Endothelial cell of umbilical vein (primary cell): ENCODE results near the gene ZFYVE28. TPM values are rescaled to one million over a fixed set of nuclear protein-coding genes. Genes with fewer than 3 reads are reported as not detected.

ENCODE experiments used
- BruUV-seq: library from RNA; stranded (reverse); fragments of 400-500 nt; replicated peaks from 2 replicates; lab custom pipeline; 2021; lab: Mats Ljungman, UMichigan
- CTCF ChIA-PET: fragments of 300-600, 350-600 bp; sonication (Branson Sonifier 250); formaldehyde crosslinking; loops from one replicate; lab custom pipeline; 2021; ENCODE audit warnings: antibody characterized with exemption, inconsistent platforms; lab: Charles Lee
- POLR2A ChIA-PET: fragments of 300-600, 350-600 bp; sonication (Branson Sonifier 250); formaldehyde crosslinking; loops from one replicate; lab custom pipeline; 2021; ENCODE audit warnings: antibody characterized with exemption, inconsistent platforms; lab: Charles Lee
- DNase-seq: peaks from one replicate; pipeline ENCODE4 v3.0.0-alpha.2; 2011; ENCODE audit warnings: low read depth, low spot score
- FAIRE-seq: peaks from 2 replicates; lab custom pipeline; 2011; peaks lifted over from hg19 to GRCh38; lab: Jason Lieb, UNC
- H2AFZ ChIP-seq: 2 replicates; pipeline ENCODE4 v1.6.0; 2012; ENCODE audit warnings: low read depth, low read length, control low read depth, inconsistent platforms
- H3K27ac ChIP-seq: 2 replicates; pipeline ENCODE4 v1.5.1; 2011; ENCODE audit warnings: low read depth, mild to moderate bottlenecking, control low read depth, low read length, moderate library complexity; ENCODE audit not compliant: insufficient read depth
- H3K27me3 ChIP-seq, 2 experiments: 2 replicates each; pipeline versions ENCODE4 v1.6.0 to v1.6.1; 2011; ENCODE audit warnings: low read length in 2 of 2, mixed read lengths in 1 of 2; ENCODE audit not compliant: control insufficient read depth in 2 of 2, insufficient read depth in 2 of 2
- H3K36me3 ChIP-seq, 2 experiments: 2 replicates in 1 of 2; 3 replicates in 1 of 2; pipeline ENCODE4 v1.5.1; 2011; ENCODE audit warnings: low read length in 2 of 2, mild to moderate bottlenecking in 1 of 2, moderate library complexity in 1 of 2; ENCODE audit not compliant: control insufficient read depth in 2 of 2, insufficient read depth in 2 of 2; ENCODE audit errors: extremely low read depth in 1 of 2
- H3K4me1 ChIP-seq: 3 replicates; pipeline ENCODE4 v1.5.1; 2011; ENCODE audit warnings: mild to moderate bottlenecking, low read length; ENCODE audit not compliant: control insufficient read depth, insufficient read depth; ENCODE audit errors: extremely low read depth
- H3K4me2 ChIP-seq: 2 replicates; pipeline ENCODE4 v1.6.1; 2011; ENCODE audit warnings: low read length, control low read depth, mixed read lengths; ENCODE audit not compliant: insufficient read depth
- H3K4me3 ChIP-seq, 3 experiments: fragments of 200-600 bp in 1 of 3; sonication (generic), shearing (Covaris generic) in 1 of 3; replicated peaks in 1 of 3; 2 replicates each; pipeline ENCODE4 v1.5.1; 2011 to 2016; ENCODE audit warnings: control low read depth in 3 of 3, low read length in 3 of 3, mild to moderate bottlenecking in 2 of 3, inconsistent platforms in 1 of 3, low read depth in 1 of 3, moderate library complexity in 1 of 3; ENCODE audit not compliant: insufficient read depth in 1 of 3
- H3K79me2 ChIP-seq: 2 replicates; pipeline ENCODE4 v1.6.0; 2012; ENCODE audit warnings: low read length, inconsistent platforms; ENCODE audit not compliant: control insufficient read depth, insufficient read depth
- H3K9ac ChIP-seq: replicated peaks from 2 replicates; pipeline ENCODE3; 2011; ENCODE audit warnings: low read length, control low read depth; ENCODE audit not compliant: insufficient read depth; ENCODE audit errors: extremely low read depth
- H3K9me1 ChIP-seq: replicated peaks from 3 replicates; pipeline ENCODE4 v1.6.0; 2011; ENCODE audit warnings: mild to moderate bottlenecking, low read length; ENCODE audit not compliant: control insufficient read depth, insufficient read depth; ENCODE audit errors: extremely low read depth
- H3K9me3 ChIP-seq: replicated peaks from 2 replicates; pipeline ENCODE4 v1.5.1; 2012; ENCODE audit warnings: low read length, inconsistent platforms; ENCODE audit not compliant: control insufficient read depth, insufficient read depth
- H4K20me1 ChIP-seq: replicated peaks from 2 replicates; pipeline ENCODE3; 2011; ENCODE audit warnings: mild to moderate bottlenecking, low read length; ENCODE audit not compliant: control insufficient read depth, insufficient read depth; ENCODE audit errors: extremely low read depth
- EZH2 ChIP-seq: IDR thresholded peaks from 2 replicates; pipeline ENCODE4 v1.6.1; 2012; ENCODE audit warnings: borderline replicate concordance, low read depth, mild to moderate bottlenecking, moderate library complexity, low read length, inconsistent platforms; ENCODE audit not compliant: severe bottlenecking
- FOS ChIP-seq: IDR thresholded peaks from 2 replicates; pipeline ENCODE4 v1.6.1; 2011; ENCODE audit warnings: mild to moderate bottlenecking, low read length, moderate library complexity, borderline replicate concordance; ENCODE audit not compliant: insufficient read depth
- GATA2 ChIP-seq: IDR thresholded peaks from 2 replicates; pipeline ENCODE4 v1.7.0; 2011; ENCODE audit warnings: low read depth, mild to moderate bottlenecking, moderate library complexity, mixed read lengths, low read length; ENCODE audit not compliant: insufficient read length, insufficient read depth
- JUN ChIP-seq: IDR thresholded peaks from 2 replicates; pipeline ENCODE4 v1.6.1; 2011; ENCODE audit warnings: borderline replicate concordance, low read depth; ENCODE audit not compliant: insufficient read length, insufficient read depth
- MAX ChIP-seq: IDR thresholded peaks from 2 replicates; pipeline ENCODE4 v1.6.1; 2011; ENCODE audit not compliant: insufficient read depth, insufficient read length
- MYC ChIP-seq: IDR thresholded peaks from one replicate; pipeline ENCODE4 v1.6.1; 2011; ENCODE audit warnings: mild to moderate bottlenecking, low read depth, low read length
- POLR2A ChIP-seq: IDR thresholded peaks from 2 replicates; pipeline ENCODE4 v1.6.1; 2012; ENCODE audit warnings: low read depth, mild to moderate bottlenecking, control low read depth, low read length
- POLR2AphosphoS5 ChIP-seq: IDR thresholded peaks from 2 replicates; pipeline ENCODE4 v1.6.1; 2012; ENCODE audit warnings: low read depth, mild to moderate bottlenecking, control low read depth, low read length, moderate library complexity; ENCODE audit not compliant: insufficient read depth
- dilution Hi-C: fragments of 300-500 bp; cut with MboI; formaldehyde crosslinking; loops from one replicate; pipeline ENCODE4 v1.15.0; 2019; ENCODE audit warnings: low sequenced_read_pairs; ENCODE audit not compliant: extremely low pct_ligation_motif_present
- intact Hi-C: fragments of 100-400 bp; cut with micrococcal nuclease; formaldehyde crosslinking; loops from one replicate; pipeline ENCODE4 v1.10.0; 2022
- polyA plus RNA-seq, 4 experiments: library from polyadenylated mRNA; depleted of rRNA in 3 of 4; stranded (reverse) in 3 of 4; unstranded in 1 of 4; fragments of >200 nt; gene quantifications; 2 replicates each; pipeline versions ENCODE4 v1.2.1 to v1.2.3, GENCODE V29; 2011 to 2012; ENCODE audit warnings: missing spikeins in 1 of 4
- total RNA-seq: library from RNA; stranded (reverse); gene quantifications from 2 replicates; pipeline ENCODE4 v1.2.3, GENCODE V29; 2021
- TF ChIP-seq, protein P1 (sequence below), 2 donors: IDR thresholded peaks; 1 replicate in 1 of 2; 2 replicates in 1 of 2; pipeline ENCODE4 v1.5.1; 2011; ENCODE audit warnings: low read length in 2 of 2, mild to moderate bottlenecking in 2 of 2, moderate library complexity in 2 of 2, control low read depth in 1 of 2, inconsistent platforms in 1 of 2, low read depth in 1 of 2; ENCODE audit not compliant: insufficient read depth in 1 of 2; ENCODE audit errors: extremely low read depth in 1 of 2

Gene ZFYVE28
- total and polyA plus RNA-seq, 2 donors (not counting 3 experiments of a cell fraction or from before 2014, with no cell fraction given): 5.8 to 7.1 TPM

- Histone ChIP-seq H3K4me3 (no peak overlapping the region), H2AFZ (no peak overlapping the region), H4K20me1 (no peaks in the 10 kb centered on the region), H3K4me1 (no peaks in the 10 kb centered on the region), H3K4me2 (no peak overlapping the region), H3K27ac (no peak overlapping the region), H3K36me3 (no peaks in the 10 kb centered on the region), H3K79me2 (no peaks in the 10 kb centered on the region), H3K9me1 (no peaks in the 10 kb centered on the region), H3K9me3 (no peaks in the 10 kb centered on the region), H3K27me3 (no peaks in the 10 kb centered on the region), H3K9ac (no peak overlapping the region)
- DNase-seq (no peak), FAIRE-seq (no peak)
- ChIA-PET CTCF (interaction anchor here (1.5 kb wide), 1 partner anchor 214 kb away, joined by 5 read pairs; no protein-coding TSS in a partner anchor), POLR2A (no interaction called here)
- TF ChIP-seq POLR2AphosphoS5 (no peak), FOS (no peak), JUN (no peak), MAX (no peak), GATA2 (no peak)
- dilution Hi-C loops: no loop called here
- BruUV-seq: no TSS peak
- intact Hi-C loops: no loop called here
Observed at GRCh38 chr4:2434420-2434819, 16.0 kb upstream of the ZFYVE28 start.

DNA sequence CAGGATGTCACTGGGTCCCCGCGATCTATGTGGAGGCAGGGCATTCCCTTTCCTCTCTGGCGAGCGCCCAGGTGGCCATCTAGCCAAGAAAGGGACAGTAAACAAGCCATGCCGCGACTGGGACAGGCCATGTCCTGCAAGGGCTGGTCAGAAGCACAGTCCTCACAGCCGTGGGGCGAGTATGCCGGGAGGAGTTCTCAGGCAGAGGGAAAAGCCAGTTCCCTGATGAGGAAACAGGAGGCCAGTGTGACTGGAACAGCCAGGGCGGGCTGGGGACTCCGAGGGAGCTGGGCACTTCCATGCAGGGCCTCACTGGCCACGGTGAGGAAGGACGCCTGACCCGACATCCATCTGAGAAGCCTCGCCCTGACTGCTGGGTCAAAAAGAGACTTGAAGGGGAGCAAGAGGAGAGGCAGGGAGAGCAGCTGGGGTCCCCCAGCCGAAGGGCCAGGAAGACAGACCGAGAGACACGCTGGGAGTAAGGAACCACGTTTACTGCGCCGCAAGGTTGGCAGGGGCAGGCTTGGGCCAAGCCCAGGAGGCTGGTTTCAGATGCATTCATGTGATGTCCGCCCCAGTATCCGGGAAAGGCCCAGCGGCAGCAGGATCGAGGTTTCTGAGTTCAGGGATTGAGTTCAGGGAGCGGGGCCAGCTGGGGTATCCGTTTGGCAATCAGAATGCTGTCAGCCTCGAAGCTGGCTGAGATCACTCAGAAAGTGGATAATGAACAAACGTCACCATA, 15.3 kb upstream of the ZFYVE28 start:
- DNase-seq (no peak), FAIRE-seq (no peak)
- POLR2A ChIA-PET: no interaction called here
- Histone ChIP-seq H3K36me3 (no peaks in the 10 kb centered on the region), H3K79me2 (no peaks in the 10 kb centered on the region), H3K9ac (no peak overlapping the region), H2AFZ (no peak overlapping the region), H3K4me2 (no peak overlapping the region), H3K9me1 (no peaks in the 10 kb centered on the region), H3K27me3 (no peaks in the 10 kb centered on the region), H3K9me3 (no peaks in the 10 kb centered on the region), H3K4me3 (no peak overlapping the region), H4K20me1 (no peaks in the 10 kb centered on the region), H3K4me1 (no peaks in the 10 kb centered on the region), H3K27ac (no peak overlapping the region)
- CTCF ChIA-PET: interaction anchor here (1.5 kb wide), 1 partner anchor 214 kb away, joined by 5 read pairs; no protein-coding TSS in a partner anchor
- intact Hi-C loops (no loop called here), dilution Hi-C loops (no loop called here)
- TF ChIP-seq, protein P1, sequence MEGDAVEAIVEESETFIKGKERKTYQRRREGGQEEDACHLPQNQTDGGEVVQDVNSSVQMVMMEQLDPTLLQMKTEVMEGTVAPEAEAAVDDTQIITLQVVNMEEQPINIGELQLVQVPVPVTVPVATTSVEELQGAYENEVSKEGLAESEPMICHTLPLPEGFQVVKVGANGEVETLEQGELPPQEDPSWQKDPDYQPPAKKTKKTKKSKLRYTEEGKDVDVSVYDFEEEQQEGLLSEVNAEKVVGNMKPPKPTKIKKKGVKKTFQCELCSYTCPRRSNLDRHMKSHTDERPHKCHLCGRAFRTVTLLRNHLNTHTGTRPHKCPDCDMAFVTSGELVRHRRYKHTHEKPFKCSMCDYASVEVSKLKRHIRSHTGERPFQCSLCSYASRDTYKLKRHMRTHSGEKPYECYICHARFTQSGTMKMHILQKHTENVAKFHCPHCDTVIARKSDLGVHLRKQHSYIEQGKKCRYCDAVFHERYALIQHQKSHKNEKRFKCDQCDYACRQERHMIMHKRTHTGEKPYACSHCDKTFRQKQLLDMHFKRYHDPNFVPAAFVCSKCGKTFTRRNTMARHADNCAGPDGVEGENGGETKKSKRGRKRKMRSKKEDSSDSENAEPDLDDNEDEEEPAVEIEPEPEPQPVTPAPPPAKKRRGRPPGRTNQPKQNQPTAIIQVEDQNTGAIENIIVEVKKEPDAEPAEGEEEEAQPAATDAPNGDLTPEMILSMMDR (IDR thresholded peaks at IDR 0.05; ENCODE audit: extremely low read depth in 1 of 2, insufficient read depth in 1 of 2, low read depth in 1 of 2, low read length in 2 of 2): no peak
- TF ChIP-seq MAX: no peak
- TF ChIP-seq FOS: no peak
- no peak for TF ChIP-seq POLR2AphosphoS5
- TF ChIP-seq GATA2: no peak
- no peak for TF ChIP-seq MYC
- no peak for TF ChIP-seq JUN
- TF ChIP-seq EZH2: no peak
- TF ChIP-seq POLR2A: no peak
- BruUV-seq: no TSS peak
